Germinal center (tissue), 1 donor: Measurements from ENCODE around the gene ZNHIT1.

Experiments used
- DNase-seq: peaks from one replicate; pipeline ENCODE4 v3.0.0; 2012; ENCODE audit warnings: mixed read lengths, low spot score

ZNHIT1 gene

GRCh38 chr7:101218236-101219125 lies 516 bp downstream of the ZNHIT1 start:
- no peak for DNase-seq

GRCh38 chr7:101220295-101220694 lies 2.3 kb downstream of the ZNHIT1 start:
- no peak for DNase-seq

DNA sequence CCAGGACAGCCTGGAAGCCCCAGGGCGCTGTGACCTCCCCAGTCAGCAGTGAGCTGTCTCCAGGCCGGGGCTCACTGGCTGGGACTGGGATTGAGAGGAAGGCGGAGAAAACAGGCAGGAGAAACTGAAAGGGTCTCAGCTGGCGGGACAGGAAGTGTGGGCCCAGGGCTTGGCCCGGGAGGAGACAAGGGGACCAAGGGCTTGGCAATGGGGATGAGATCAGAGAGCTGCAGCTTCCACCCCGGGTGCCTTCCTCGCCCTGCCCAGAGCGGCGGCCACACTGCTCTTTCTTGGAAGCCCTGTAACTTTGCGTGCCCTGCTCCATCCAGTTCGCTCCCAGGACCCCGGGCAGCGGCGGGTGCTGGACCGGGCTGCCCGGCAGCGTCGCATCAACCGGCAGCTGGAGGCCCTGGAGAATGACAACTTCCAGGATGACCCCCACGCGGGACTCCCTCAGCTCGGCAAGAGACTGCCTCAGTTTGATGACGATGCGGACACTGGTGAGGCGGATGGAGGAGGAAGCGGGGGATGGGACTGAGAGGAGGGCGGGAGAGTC lies 4.4 kb downstream of the ZNHIT1 start:
- DNase-seq, result no peak

GRCh38 chr7:101223528-101223927 lies 5.6 kb downstream of the ZNHIT1 start:
- DNase-seq, result no peak

DNA sequence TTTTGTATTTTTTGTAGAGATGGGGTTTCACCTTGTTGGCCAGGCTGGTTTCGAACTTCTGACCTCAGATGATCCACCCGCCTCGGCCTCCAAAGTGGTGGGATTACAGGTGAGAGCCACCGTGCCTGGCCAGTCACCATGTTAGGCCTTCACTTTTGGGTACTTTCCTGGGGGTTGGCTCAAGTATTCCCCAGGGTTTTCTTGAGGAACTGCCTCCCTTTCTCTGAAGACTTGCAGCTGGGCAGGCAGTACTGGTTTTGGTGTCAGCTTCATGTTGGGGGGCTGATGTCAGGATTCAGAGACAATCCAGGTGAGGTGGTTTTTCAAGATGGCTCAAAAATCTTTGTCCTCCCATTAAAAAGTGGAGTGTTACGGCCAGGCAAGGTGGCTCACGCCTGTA lies 7.7 kb downstream of the ZNHIT1 start:
- no peak for DNase-seq

DNA sequence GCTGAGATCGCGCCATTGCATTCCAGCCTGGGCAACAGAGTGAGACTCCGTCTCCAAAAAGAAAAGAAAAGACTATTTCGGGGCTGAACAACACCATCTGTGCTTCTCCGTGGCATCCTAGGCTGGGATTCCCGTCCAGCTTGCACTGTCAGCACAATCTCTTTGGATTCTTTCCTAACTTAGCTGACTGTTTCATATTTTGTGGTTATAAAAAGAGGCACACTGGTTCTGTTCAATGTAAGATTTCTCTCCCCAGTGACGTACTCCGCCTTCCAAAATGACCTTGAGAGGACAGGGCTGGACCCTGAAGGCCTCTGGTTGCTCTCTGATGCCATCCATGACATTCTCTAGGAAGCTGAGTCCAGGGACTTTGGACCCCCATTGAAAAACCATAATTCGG lies 8.8 kb downstream of the ZNHIT1 start:
- DNase-seq, result no peak

DNA sequence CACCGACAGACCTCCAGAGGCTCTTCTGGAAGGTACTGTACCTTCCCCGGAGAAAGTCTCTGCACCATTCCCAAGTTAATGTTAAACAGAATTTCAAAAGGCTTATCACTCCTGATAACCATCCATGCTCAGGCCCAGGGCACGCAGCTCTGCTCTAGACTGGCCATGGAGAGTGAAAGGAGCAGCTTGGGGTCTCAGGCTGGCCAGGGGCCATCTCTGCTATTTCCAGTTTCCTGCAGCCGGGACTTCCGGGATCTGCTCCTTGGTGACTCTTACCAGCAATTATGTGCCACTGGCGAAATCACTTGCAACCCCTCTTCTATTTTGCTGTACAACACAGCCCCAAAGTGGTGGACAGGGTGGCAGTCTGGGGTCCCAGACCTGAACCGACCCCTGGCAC lies 13.7 kb downstream of the ZNHIT1 start:
- no peak for DNase-seq

DNA sequence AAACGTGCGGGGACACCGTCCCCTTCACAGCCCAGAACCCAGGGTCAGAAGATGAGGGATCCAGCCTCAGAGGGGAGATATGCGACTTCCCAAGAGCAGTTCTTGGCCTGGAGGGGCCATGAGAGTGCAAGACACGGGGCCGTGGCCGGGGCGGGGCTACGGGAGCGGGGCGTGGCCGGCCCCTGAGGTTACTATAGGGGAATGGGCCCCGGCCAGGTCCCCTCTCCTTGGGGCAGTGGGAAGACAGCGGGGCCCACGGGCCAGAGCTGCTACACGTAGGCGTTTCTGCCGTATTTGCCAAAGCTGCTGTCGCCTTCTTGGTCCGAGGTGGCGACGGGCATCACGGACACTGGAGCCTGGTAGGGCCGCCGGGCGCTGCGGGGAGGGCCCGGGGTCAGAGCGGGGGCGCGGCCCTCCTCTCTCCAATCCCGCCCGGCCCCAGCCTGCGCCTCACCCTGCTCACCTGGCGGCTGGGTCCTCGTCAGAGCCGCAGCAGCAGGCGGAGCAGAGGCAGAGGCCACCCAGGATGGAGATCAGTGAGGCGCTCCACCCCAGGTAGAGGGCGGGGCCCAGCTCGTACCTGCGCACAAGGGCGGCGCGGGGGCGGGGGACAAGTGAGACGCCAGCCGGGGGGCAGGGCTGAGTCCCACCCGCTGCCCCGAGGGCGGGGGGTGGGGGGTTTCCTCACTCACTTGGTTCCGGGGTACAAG lies 14.3 kb downstream of the ZNHIT1 start:
- DNase-seq, result no peak

- no peak for DNase-seq
Measured at GRCh38 chr7:101233907-101234547, 16.1 kb downstream of the ZNHIT1 start.

DNA sequence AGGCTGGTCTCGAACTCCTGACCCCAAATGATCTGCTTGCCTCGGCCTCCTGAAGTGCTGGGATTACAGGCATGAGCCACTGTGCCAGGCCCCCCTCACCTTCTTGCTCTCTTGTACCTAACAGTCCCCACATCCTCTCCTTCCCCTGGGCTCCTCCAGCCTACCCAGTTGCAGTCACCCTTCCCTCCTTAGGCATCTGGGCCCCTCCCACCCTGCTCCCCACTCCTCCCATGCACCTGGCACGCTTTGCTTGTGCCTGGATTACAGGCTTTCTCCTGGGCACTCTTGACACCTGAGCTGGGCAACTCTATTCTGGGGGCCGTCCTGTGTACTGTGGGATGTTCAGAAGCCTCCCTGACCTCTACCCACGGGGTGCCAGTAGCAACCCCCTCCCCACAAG lies 16.7 kb downstream of the ZNHIT1 start:
- DNase-seq, result no peak

GRCh38 chr7:101235050-101235449 lies 17.1 kb downstream of the ZNHIT1 start:
- no peak for DNase-seq

GRCh38 chr7:101235522-101235921 lies 17.6 kb downstream of the ZNHIT1 start:
- no peak for DNase-seq

GRCh38 chr7:101236292-101236835 lies 18.4 kb downstream of the ZNHIT1 start:
- DNase-seq, result no peak

GRCh38 chr7:101237206-101238067 lies 19.5 kb downstream of the ZNHIT1 start, which contains the start of gene CLDN15:
CLDN15 (minus strand) TSS chr7:101237802; CDS start chr7:101237581, 221 bp downstream.
- no peak for DNase-seq

DNA sequence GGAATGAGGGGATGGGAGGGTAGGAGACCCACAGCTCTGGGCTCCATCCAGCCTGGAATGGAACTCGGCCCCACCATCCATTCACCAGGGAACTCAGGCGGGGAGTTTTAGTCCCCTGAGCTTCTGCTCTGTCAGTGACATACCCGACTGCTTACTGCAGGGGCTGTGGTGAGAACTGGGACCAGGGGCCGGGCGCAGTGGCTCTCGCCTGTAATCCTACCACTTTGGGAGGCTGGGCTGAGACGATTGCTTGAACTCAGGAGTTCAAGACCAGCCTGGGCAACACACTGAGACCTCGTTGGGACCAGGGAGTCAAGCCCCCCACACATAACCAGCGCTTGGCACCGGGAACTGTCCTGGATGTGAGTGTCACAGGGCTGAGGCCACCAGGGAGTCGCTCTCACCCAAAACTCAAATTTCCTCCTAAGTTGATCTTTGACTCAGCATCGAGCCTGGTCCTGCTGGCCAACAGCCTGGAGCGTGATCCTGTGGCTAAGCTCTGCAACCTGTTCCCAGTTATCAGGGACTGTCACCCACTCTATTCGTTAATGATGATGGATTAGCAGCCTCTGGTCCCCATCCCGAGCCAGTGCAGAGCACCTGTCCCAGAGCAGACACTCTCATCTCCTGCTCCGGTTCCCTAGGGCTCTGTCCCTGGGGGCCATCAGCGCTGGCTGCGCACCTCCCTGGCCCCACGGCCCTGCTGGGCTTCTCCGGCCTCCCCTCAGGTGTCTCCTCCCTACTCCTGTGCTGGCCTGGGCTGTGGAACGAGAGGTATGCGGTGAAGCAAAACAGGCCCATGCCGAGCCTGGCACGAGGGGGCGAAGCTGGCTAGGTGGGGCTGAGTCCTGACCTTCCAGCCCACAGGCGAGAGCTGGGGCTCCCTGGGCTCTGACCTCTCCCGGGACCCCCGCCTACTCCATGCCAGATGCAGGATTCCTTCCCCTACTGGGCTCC lies 20.5 kb downstream of the ZNHIT1 start:
- DNase-seq, result no peak

GRCh38 chr7:101239191-101239950 lies 21.4 kb downstream of the ZNHIT1 start:
- DNase-seq, result no peak

DNA sequence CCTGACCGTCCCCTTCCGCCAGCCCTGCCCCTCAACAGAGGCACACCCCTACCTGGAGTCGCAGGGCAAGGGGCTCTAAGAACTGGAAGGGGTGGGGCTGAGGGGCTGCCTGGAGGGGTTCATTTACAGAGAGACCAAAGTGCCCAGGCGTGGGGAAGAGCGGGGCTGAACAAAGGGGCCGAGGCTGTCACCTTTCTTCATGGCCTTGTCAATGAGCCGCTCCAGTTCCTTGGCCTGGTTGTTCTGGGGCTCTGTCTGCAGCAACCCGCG lies 21.9 kb downstream of the ZNHIT1 start:
- no peak for DNase-seq

DNA sequence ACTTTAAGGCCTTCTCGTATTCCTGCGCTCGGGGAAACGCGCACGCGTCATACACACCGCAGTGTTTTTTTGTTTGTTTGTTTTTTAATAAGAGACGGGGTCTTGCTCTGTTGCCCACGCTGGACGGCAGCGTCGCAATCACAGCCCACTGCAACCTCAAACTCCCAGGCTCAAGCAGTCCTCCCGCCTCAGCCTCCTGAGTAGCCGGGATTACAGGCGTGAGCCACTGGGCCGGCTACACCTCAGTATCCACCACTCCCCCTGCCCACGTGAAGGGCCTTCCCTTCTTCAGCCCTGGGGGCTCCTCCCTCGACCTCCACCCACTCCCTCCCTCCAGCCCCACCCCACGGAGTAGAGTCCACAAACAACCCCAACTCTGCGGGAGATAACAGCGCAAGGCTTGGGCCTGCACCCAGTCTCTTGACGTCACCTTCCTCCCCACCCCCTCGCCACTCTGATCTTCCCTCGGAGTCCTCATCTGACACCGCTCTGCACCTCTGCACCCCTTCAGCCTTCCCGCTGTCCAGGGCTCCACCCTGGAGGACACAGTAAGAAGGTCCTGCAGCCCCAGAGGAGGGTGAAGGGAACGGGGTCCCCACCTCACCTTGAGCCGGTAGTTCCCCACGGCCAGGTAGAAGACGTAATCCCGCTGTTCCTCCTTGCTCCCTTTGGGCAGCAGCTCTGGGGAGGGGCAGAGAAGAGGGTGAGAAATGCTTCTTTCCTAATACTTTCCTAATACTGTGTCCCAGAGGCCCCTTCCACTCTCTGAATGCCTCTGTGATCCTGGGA lies 22.5 kb downstream of the ZNHIT1 start:
- DNase-seq, result no peak

GRCh38 chr7:101241015-101241363 lies 23.0 kb downstream of the ZNHIT1 start:
- no peak for DNase-seq
